CD4-positive, CD25-positive, alpha-beta regulatory T cell (primary cell): ENCODE measurements around the gene CD22. TPM values are rescaled to one million over a fixed set of nuclear protein-coding genes. Genes with fewer than 3 reads are reported as not detected.
"Not testable (repeated sequence)": the region's sequence is repeated elsewhere in the genome, so short reads cannot be mapped to it uniquely, and the experiment has no call there.

Source experiments
- ATAC-seq, 2 donors: fragments of 150-1000 bp; cut with Tn5 transposase; one replicate each; pipeline ENCODE4 v1.10.0; 2021; ENCODE audit warnings: low read depth in 2 of 2, moderate number of reproducible peaks in 2 of 2, moderate library complexity in 1 of 2
- DNase-seq, 3 donors: peaks; one replicate each; pipeline versions ENCODE4 v3.0.0 to v3.0.0-alpha.2; 2012 to 2022; ENCODE audit warnings: mixed read lengths in 1 of 3
- H3K27ac ChIP-seq: one replicate; pipeline ENCODE4 v1.7.0; 2013; ENCODE audit warnings: mild to moderate bottlenecking, low read length; ENCODE audit not compliant: insufficient read depth, poor library complexity, severe bottlenecking
- H3K27me3 ChIP-seq: one replicate; pipeline ENCODE4 v1.7.0; 2013; ENCODE audit warnings: low read length; ENCODE audit not compliant: control insufficient read depth, insufficient read depth
- H3K36me3 ChIP-seq: one replicate; pipeline ENCODE4 v1.7.0; 2013; ENCODE audit warnings: mild to moderate bottlenecking, low read length, moderate library complexity; ENCODE audit not compliant: control insufficient read depth, insufficient read depth
- H3K4me1 ChIP-seq: 2 replicates; pipeline ENCODE4 v1.7.0; 2013; ENCODE audit warnings: mild to moderate bottlenecking, low read length; ENCODE audit not compliant: insufficient read depth, control insufficient read depth, poor library complexity, severe bottlenecking
- H3K4me3 ChIP-seq: one replicate; pipeline ENCODE4 v1.7.0; 2013; ENCODE audit warnings: low read depth, mild to moderate bottlenecking, low read length, moderate library complexity
- H3K9me3 ChIP-seq, 2 experiments: 1 replicate in 1 of 2; 2 replicates in 1 of 2; pipeline ENCODE4 v1.7.0; 2013; ENCODE audit warnings: low read length in 2 of 2, mild to moderate bottlenecking in 1 of 2, moderate library complexity in 1 of 2; ENCODE audit not compliant: control insufficient read depth in 2 of 2
- H3K27ac Mint-ChIP-seq, 3 donors: one replicate each; pipeline ENCODE4 v1.8.0; 2020 to 2022; ENCODE audit warnings: mild to moderate bottlenecking in 3 of 3, mixed read lengths in 3 of 3, moderate library complexity in 2 of 3
- H3K27me3 Mint-ChIP-seq: one replicate; pipeline ENCODE4 v1.8.0; 2022; ENCODE audit warnings: mild to moderate bottlenecking, mixed read lengths
- H3K36me3 Mint-ChIP-seq: one replicate; pipeline ENCODE4 v1.8.0; 2020; ENCODE audit warnings: mixed read lengths
- H3K4me1 Mint-ChIP-seq, 4 donors: one replicate each; pipeline ENCODE4 v1.8.0; 2020 to 2022; ENCODE audit warnings: mixed read lengths in 4 of 4, mild to moderate bottlenecking in 1 of 4
- H3K4me3 Mint-ChIP-seq, 4 donors: one replicate each; pipeline ENCODE4 v1.8.0; 2020 to 2022; ENCODE audit warnings: mild to moderate bottlenecking in 4 of 4, mixed read lengths in 4 of 4, moderate library complexity in 3 of 4
- H3K9me3 Mint-ChIP-seq, 7 donors: one replicate each; pipeline ENCODE4 v1.8.0; 2020 to 2022; ENCODE audit warnings: mixed read lengths in 7 of 7, mild to moderate bottlenecking in 3 of 7, moderate library complexity in 2 of 7
- polyA plus RNA-seq, 4 donors: library from polyadenylated mRNA; unstranded; fragments of 300-500 nt; fragmentation: Illumina TruSeq; gene quantifications; one replicate each; pipeline ENCODE4 v1.2.3, GENCODE V29; 2021
- total RNA-seq: library from RNA; stranded (reverse); gene quantifications from one replicate; pipeline ENCODE4 v1.2.3, GENCODE V29; 2022

Gene CD22
- total and polyA plus RNA-seq, 5 donors from 2014 or later: 0.15 to 3.3 (median 1.1) TPM; not detected in 1

- Mint-ChIP-seq H3K9me3 (peaks cover 0 to 3% (median 0%) of the 10 kb centered on the region in 7 donors), H3K27me3 (peaks cover 34% of the 10 kb centered on the region), H3K36me3 (no peaks in the 10 kb centered on the region), H3K4me3 (no peak overlapping the region), H3K27ac (no peak overlapping the region), H3K4me1 (no peaks in the 10 kb centered on the region)
- ATAC-seq (no peak), DNase-seq (no peak)
- H3K27me3 ChIP-seq: peaks cover 4% of the 10 kb centered on the region
- no peak overlapping the region for H3K4me3 ChIP-seq
- no peaks in the 10 kb centered on the region for H3K9me3 ChIP-seq
- no peaks in the 10 kb centered on the region for H3K36me3 ChIP-seq
- no peak overlapping the region for H3K27ac ChIP-seq
- H3K4me1 ChIP-seq: no peaks in the 10 kb centered on the region
Observed at GRCh38 chr19:35363711-35364425, 34.9 kb downstream of the CD22 start.

GRCh38 chr19:35365303-35365702 lies 36.3 kb downstream of the CD22 start:
- Histone ChIP-seq H3K4me3 (no peak overlapping the region), H3K27ac (no peak overlapping the region), H3K27me3 (peaks cover 4% of the 10 kb centered on the region), H3K36me3 (no peaks in the 10 kb centered on the region), H3K4me1 (no peaks in the 10 kb centered on the region), H3K9me3 (no peaks in the 10 kb centered on the region)
- H3K4me3 Mint-ChIP-seq: no peak overlapping the region
- H3K9me3 Mint-ChIP-seq: peaks cover 0 to 3% (median 0%) of the 10 kb centered on the region in 7 donors
- DNase-seq (no peak), ATAC-seq (no peak)
- no peaks in the 10 kb centered on the region for H3K4me1 Mint-ChIP-seq
- H3K27ac Mint-ChIP-seq: no peak overlapping the region
- peaks cover 34% of the 10 kb centered on the region for H3K27me3 Mint-ChIP-seq
- H3K36me3 Mint-ChIP-seq: no peaks in the 10 kb centered on the region

GRCh38 chr19:35368378-35368777 lies 39.4 kb downstream of the CD22 start:
- H3K4me3 Mint-ChIP-seq: no peak overlapping the region
- H3K36me3 ChIP-seq: no peaks in the 10 kb centered on the region
- no peaks in the 10 kb centered on the region for H3K4me1 ChIP-seq
- H3K9me3 Mint-ChIP-seq: peaks cover 0 to 2% (median 0%) of the 10 kb centered on the region in 7 donors
- H3K27ac ChIP-seq: no peak overlapping the region
- H3K27ac Mint-ChIP-seq: no peak overlapping the region
- no peaks in the 10 kb centered on the region for H3K9me3 ChIP-seq
- no peak for ATAC-seq
- H3K27me3 ChIP-seq: peaks cover 4% of the 10 kb centered on the region
- H3K4me3 ChIP-seq: no peak overlapping the region
- no peaks in the 10 kb centered on the region for H3K4me1 Mint-ChIP-seq
- no peak for DNase-seq
- peaks cover 30% of the 10 kb centered on the region for H3K27me3 Mint-ChIP-seq
- H3K36me3 Mint-ChIP-seq: no peaks in the 10 kb centered on the region

- H3K27me3 ChIP-seq: peaks cover 4% of the 10 kb centered on the region
- Mint-ChIP-seq H3K36me3 (no peaks in the 10 kb centered on the region), H3K4me1 (no peaks in the 10 kb centered on the region), H3K4me3 (no peak overlapping the region), H3K9me3 (peaks cover 0 to 1% (median 0%) of the 10 kb centered on the region in 7 donors), H3K27me3 (peaks cover 26% of the 10 kb centered on the region), H3K27ac (no peak overlapping the region)
- DNase-seq: no peak
- H3K4me3 ChIP-seq: no peak overlapping the region
- H3K9me3 ChIP-seq: no peaks in the 10 kb centered on the region
- H3K27ac ChIP-seq: no peak overlapping the region
- no peaks in the 10 kb centered on the region for H3K4me1 ChIP-seq
- no peaks in the 10 kb centered on the region for H3K36me3 ChIP-seq
- ATAC-seq: no peak
Observed at GRCh38 chr19:35369522-35369921, 40.5 kb downstream of the CD22 start.

- ATAC-seq (no peak), DNase-seq (no peak)
- peaks cover 24% of the 10 kb centered on the region for H3K27me3 Mint-ChIP-seq
- H3K4me1 Mint-ChIP-seq: no peaks in the 10 kb centered on the region
- H3K27me3 ChIP-seq: peaks cover 4% of the 10 kb centered on the region
- H3K9me3 Mint-ChIP-seq: peaks cover 0 to 1% (median 0%) of the 10 kb centered on the region in 7 donors
- no peaks in the 10 kb centered on the region for H3K36me3 Mint-ChIP-seq
- H3K9me3 ChIP-seq: no peaks in the 10 kb centered on the region
- no peak within 1 kb of the TSS for H3K27ac ChIP-seq
- H3K4me1 ChIP-seq: no peaks in the 10 kb centered on the region
- no peak within 1 kb of the TSS for H3K27ac Mint-ChIP-seq
- no peaks in the 10 kb centered on the region for H3K36me3 ChIP-seq
- H3K4me3 Mint-ChIP-seq: no peak within 1 kb of the TSS
- no peak within 1 kb of the TSS for H3K4me3 ChIP-seq
Observed at GRCh38 chr19:35370722-35371121, 41.7 kb downstream of the CD22 start, which contains the start of gene GPR42. Gene GPR42 (plus strand): TSS chr19:35371068. CDS start chr19:35371360, 292 bp downstream.

- DNase-seq (no peak), ATAC-seq (no peak)
- no peaks in the 10 kb centered on the region for H3K27me3 ChIP-seq
- no peak overlapping the region for H3K4me3 ChIP-seq
- no peaks in the 10 kb centered on the region for H3K4me1 ChIP-seq
- peaks cover 0 to 2% (median 0%) of the 10 kb centered on the region in 4 donors for H3K4me1 Mint-ChIP-seq
- no peaks in the 10 kb centered on the region for H3K9me3 Mint-ChIP-seq
- H3K4me3 Mint-ChIP-seq: no peak overlapping the region
- no peaks in the 10 kb centered on the region for H3K36me3 ChIP-seq
- H3K36me3 Mint-ChIP-seq: no peaks in the 10 kb centered on the region
- H3K27ac ChIP-seq: no peak overlapping the region
- H3K9me3 ChIP-seq: peaks cover 0 to 3% of the 10 kb centered on the region in 2 experiments
- H3K27me3 Mint-ChIP-seq: peaks cover 11% of the 10 kb centered on the region
- no peak overlapping the region for H3K27ac Mint-ChIP-seq
Observed at GRCh38 chr19:35373492-35373891, 44.5 kb downstream of the CD22 start.

GRCh38 chr19:35374031-35374430 lies 45.0 kb downstream of the CD22 start:
- not testable (repeated sequence) for H3K36me3 Mint-ChIP-seq, H3K4me1 Mint-ChIP-seq, H3K27me3 ChIP-seq, H3K27ac ChIP-seq, H3K4me3 Mint-ChIP-seq, DNase-seq, H3K4me3 ChIP-seq, H3K9me3 Mint-ChIP-seq, H3K4me1 ChIP-seq, H3K36me3 ChIP-seq, H3K9me3 ChIP-seq, ATAC-seq
- Mint-ChIP-seq H3K27ac (peak overlapping the region in 1 of 3 donors; percentile 42), H3K27me3 (peaks cover 15% of the 10 kb centered on the region)
